ENCODE data around the gene PRR19. TPM values are rescaled to one million over a fixed set of nuclear protein-coding genes. Genes with fewer than 3 reads are reported as not detected.

PRR19 gene
- total and polyA plus RNA-seq, 10 of the 15 experiments (the other 5 are each of a cell fraction or from before 2014, with no cell fraction given), result 0.09 to 1.7 (median 0.73) TPM; not detected in 1

DNA sequence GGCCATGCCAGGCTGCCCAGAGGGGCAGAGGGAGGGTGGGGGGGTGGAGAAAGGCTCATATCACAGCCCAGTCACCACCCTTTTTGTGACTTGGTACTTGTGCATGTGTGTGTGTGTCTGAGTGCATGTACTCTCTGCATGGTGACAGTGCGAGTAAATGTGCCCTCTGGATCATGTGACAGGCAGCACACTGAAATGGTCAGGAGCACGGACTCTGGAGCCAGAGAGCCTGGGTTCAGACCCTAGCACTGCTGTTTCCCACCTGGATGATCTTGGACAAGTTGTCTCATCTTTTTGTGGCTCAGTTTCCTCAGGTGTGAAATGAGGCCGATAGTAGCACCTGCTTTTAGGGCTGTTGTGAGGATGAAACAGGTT, 30.9 kb upstream of the PRR19 start:
- no peak for FAIRE-seq
- SMC1A ChIA-PET (ENCODE audit: uncharacterized antibody, unreplicated experiment), result interaction anchor here (1.0 to 3.2 kb wide), 6 partner anchors 8 to 157 kb away, joined by 3 to 24 read pairs (median 6); partner anchors contain the start of gene ERF

More for the DNA sequence above, 30.9 kb upstream of the PRR19 start:
- WGBS (ENCODE audit: insufficient coverage, insufficient replicate concordance, low lambda C conversion rate, missing lambda C conversion rate), result 30% methylated on average over 3 of the region's 3 CpGs
- no peak for TF ChIP-seq IRF4 (IDR thresholded peaks at IDR 0.05; ENCODE audit: low read depth, low read length)
- peak; percentile 16 for TF ChIP-seq USF1 (IDR thresholded peaks at IDR 0.05; ENCODE audit: borderline replicate concordance, extremely low read length, insufficient read depth, low read depth, low read length)
- 0 out of 2 replicates have a peak, but pooled peaks have one; percentile 0 for TF ChIP-seq CHD2 (IDR thresholded peaks at IDR 0.05; ENCODE audit: borderline replicate concordance, low read depth, low read length)
- no peak for TF ChIP-seq MTA2 (IDR thresholded peaks at IDR 0.05; ENCODE audit: low read depth)
- peak; percentile 43; the same call in 1 of the 2 replicates for TF ChIP-seq RAD51 (IDR thresholded peaks at IDR 0.05)
- TF ChIP-seq ZNF384 (IDR thresholded peaks at IDR 0.05; ENCODE audit: borderline replicate concordance, low read depth, low read length), result no peak
- Histone ChIP-seq H3K27ac (ENCODE audit: control insufficient read depth, insufficient read depth) (peak overlapping the region; percentile 94), H3K4me1 (ENCODE audit: control insufficient read depth, insufficient read depth, low read length) (peaks cover 25% of the 10 kb centered on the region), H2AFZ (ENCODE audit: control insufficient read depth, low read depth, low read length) (no peak overlapping the region), H3K9me3 (replicated peaks; ENCODE audit: control insufficient read depth, insufficient read depth, low read length) (no peaks in the 10 kb centered on the region), H3K4me3 (peak overlapping the region; percentile 47), H4K20me1 (ENCODE audit: control insufficient read depth, insufficient read depth) (no peaks in the 10 kb centered on the region; the same call in 1 of the 2 replicates), H3K36me3 (ENCODE audit: control insufficient read depth in 2 of 2, insufficient read depth in 2 of 2, low read length in 1 of 2) (peaks cover 3 to 19% of the 10 kb centered on the region in 2 experiments; a peak in 3 of 4 replicates), H3K27me3 (replicated peaks in 1 of 2; ENCODE audit: control insufficient read depth in 2 of 2, insufficient read depth in 2 of 2, low read length in 1 of 2) (no peaks in the 10 kb centered on the region), H3K4me2 (ENCODE audit: control insufficient read depth, insufficient read depth) (peak overlapping the region; percentile 99), H3K79me2 (ENCODE audit: control insufficient read depth, insufficient read depth, low read length) (peaks cover 28% of the 10 kb centered on the region), H3K9ac (ENCODE audit: control insufficient read depth, insufficient read depth, low read length) (peak overlapping the region; percentile 98)
- ATAC-seq, result no peak
- ChIA-PET CTCF (interaction anchor here (1.0 to 3.2 kb wide), 4 partner anchors 9 to 34 kb away, joined by 3 to 39 read pairs (median 10); partner anchors contain the start of gene GSK3A), POLR2A (interaction anchor here (1.0 to 3.2 kb wide), 10 partner anchors 8 to 125 kb away, joined by 3 to 24 read pairs (median 4); partner anchors contain the start of genes ERF, GSK3A and ZNF526), RAD21 (ENCODE audit: unreplicated experiment) (interaction anchor here (0.6 to 3.1 kb wide), 7 partner anchors 9 to 143 kb away, joined by 3 to 23 read pairs (median 5); partner anchors contain the start of gene GSK3A)
- in situ Hi-C loops (cut with MboI), result no loop called here
- DNase-seq (ENCODE audit: low read depth, low spot score), result no peak
- BruUV-seq (replicated peaks), result no TSS peak
- intact Hi-C loops (cut with micrococcal nuclease; ENCODE audit: unreplicated experiment), result no loop called here

Measured in GM12878 (cell line).